ENCODE data around the gene PRR7. TPM values are rescaled to one million over a fixed set of nuclear protein-coding genes. Genes with fewer than 3 reads are reported as not detected.
A peak's percentile ranks its signal among the peaks of the same experiment; 100 is the strongest.

Gene PRR7
- polyA plus RNA-seq, 2 donors: 2.0 to 4.9 TPM

- WGBS, 2 donors: 48 to 55% methylated on average over 7 of the region's 7 CpGs
- no peak overlapping the region for H3K4me3 ChIP-seq (ENCODE audit: low read depth in 1 of 2, low read length in 2 of 2)
- no peaks in the 10 kb centered on the region for H3K27me3 ChIP-seq (ENCODE audit: control insufficient read depth in 1 of 2, insufficient read depth in 2 of 2, low read length in 2 of 2)
- H3K36me3 ChIP-seq (ENCODE audit: control insufficient read depth in 2 of 2, insufficient read depth in 2 of 2, low read length in 1 of 2): peaks cover 5 to 16% of the 10 kb centered on the region in 2 donors
- H3K27ac ChIP-seq (ENCODE audit: low read depth in 2 of 2, low read length in 1 of 2): no peak overlapping the region
- no peaks in the 10 kb centered on the region for H3K9me3 ChIP-seq (ENCODE audit: control insufficient read depth in 2 of 2, insufficient read depth in 1 of 2, low read depth in 1 of 2, low read length in 1 of 2)
- H3K4me1 ChIP-seq (ENCODE audit: control insufficient read depth in 2 of 2, insufficient read depth in 2 of 2, low read length in 1 of 2): peaks cover 3 to 19% of the 10 kb centered on the region in 2 donors
Observed at GRCh38 chr5:177444106-177445051, 2.2 kb upstream of the PRR7 start.

- no peaks in the 10 kb centered on the region for H3K9me3 ChIP-seq (ENCODE audit: control insufficient read depth in 2 of 2, insufficient read depth in 1 of 2, low read depth in 1 of 2, low read length in 1 of 2)
- 48 to 52% methylated on average over 10 of the region's 10 CpGs for WGBS, 2 donors
- H3K4me3 ChIP-seq (ENCODE audit: low read depth in 1 of 2, low read length in 2 of 2): no peak overlapping the region
- H3K36me3 ChIP-seq (ENCODE audit: control insufficient read depth in 2 of 2, insufficient read depth in 2 of 2, low read length in 1 of 2): peaks cover 3 to 15% of the 10 kb centered on the region in 2 donors
- H3K27ac ChIP-seq (ENCODE audit: low read depth in 2 of 2, low read length in 1 of 2): no peak overlapping the region
- H3K27me3 ChIP-seq (ENCODE audit: control insufficient read depth in 1 of 2, insufficient read depth in 2 of 2, low read length in 2 of 2): no peaks in the 10 kb centered on the region
- H3K4me1 ChIP-seq (ENCODE audit: control insufficient read depth in 2 of 2, insufficient read depth in 2 of 2, low read length in 1 of 2): peaks cover 6 to 26% of the 10 kb centered on the region in 2 donors
Observed at GRCh38 chr5:177445052-177445916, 1.3 kb upstream of the PRR7 start.

- no peak overlapping the region for H3K27ac ChIP-seq (ENCODE audit: low read depth in 2 of 2, low read length in 1 of 2)
- H3K36me3 ChIP-seq (ENCODE audit: control insufficient read depth in 2 of 2, insufficient read depth in 2 of 2, low read length in 1 of 2): peaks cover 0 to 10% of the 10 kb centered on the region in 2 donors
- WGBS, 2 donors: 4 to 5% methylated on average over 8 of the region's 8 CpGs
- peaks cover 6 to 26% of the 10 kb centered on the region in 2 donors for H3K4me1 ChIP-seq (ENCODE audit: control insufficient read depth in 2 of 2, insufficient read depth in 2 of 2, low read length in 1 of 2)
- no peaks in the 10 kb centered on the region for H3K27me3 ChIP-seq (ENCODE audit: control insufficient read depth in 1 of 2, insufficient read depth in 2 of 2, low read length in 2 of 2)
- no peaks in the 10 kb centered on the region for H3K9me3 ChIP-seq (ENCODE audit: control insufficient read depth in 2 of 2, insufficient read depth in 1 of 2, low read depth in 1 of 2, low read length in 1 of 2)
- H3K4me3 ChIP-seq (ENCODE audit: low read depth in 1 of 2, low read length in 2 of 2): peak overlapping the region in 1 of 2 donors; percentile 56
Observed at GRCh38 chr5:177445917-177446199, 756 bp upstream of the PRR7 start.

- H3K4me3 ChIP-seq (ENCODE audit: low read depth in 1 of 2, low read length in 2 of 2): peak overlapping the region; percentile 56 to 67
- H3K36me3 ChIP-seq (ENCODE audit: control insufficient read depth in 2 of 2, insufficient read depth in 2 of 2, low read length in 1 of 2): peaks cover 0 to under 1% of the 10 kb centered on the region in 2 donors
- H3K9me3 ChIP-seq (ENCODE audit: control insufficient read depth in 2 of 2, insufficient read depth in 1 of 2, low read depth in 1 of 2, low read length in 1 of 2): no peaks in the 10 kb centered on the region
- 1% methylated on average over 18 to 50 of the region's 52 CpGs for WGBS, 2 donors
- peaks cover 6 to 30% of the 10 kb centered on the region in 2 donors for H3K4me1 ChIP-seq (ENCODE audit: control insufficient read depth in 2 of 2, insufficient read depth in 2 of 2, low read length in 1 of 2)
- no peak overlapping the region for H3K27ac ChIP-seq (ENCODE audit: low read depth in 2 of 2, low read length in 1 of 2)
- H3K27me3 ChIP-seq (ENCODE audit: control insufficient read depth in 1 of 2, insufficient read depth in 2 of 2, low read length in 2 of 2): no peaks in the 10 kb centered on the region
Observed at GRCh38 chr5:177447066-177447610, 524 bp downstream of the PRR7 start.

- H3K27ac ChIP-seq (ENCODE audit: low read depth in 2 of 2, low read length in 1 of 2): no peak overlapping the region
- peak overlapping the region in 1 of 2 donors; percentile 67 for H3K4me3 ChIP-seq (ENCODE audit: low read depth in 1 of 2, low read length in 2 of 2)
- 6 to 9% methylated on average over 20 to 23 of the region's 23 CpGs for WGBS, 2 donors
- peaks cover 6 to 32% of the 10 kb centered on the region in 2 donors for H3K4me1 ChIP-seq (ENCODE audit: control insufficient read depth in 2 of 2, insufficient read depth in 2 of 2, low read length in 1 of 2)
- no peaks in the 10 kb centered on the region for H3K36me3 ChIP-seq (ENCODE audit: control insufficient read depth in 2 of 2, insufficient read depth in 2 of 2, low read length in 1 of 2)
- H3K27me3 ChIP-seq (ENCODE audit: control insufficient read depth in 1 of 2, insufficient read depth in 2 of 2, low read length in 2 of 2): no peaks in the 10 kb centered on the region
- H3K9me3 ChIP-seq (ENCODE audit: control insufficient read depth in 2 of 2, insufficient read depth in 1 of 2, low read depth in 1 of 2, low read length in 1 of 2): no peaks in the 10 kb centered on the region
Observed at GRCh38 chr5:177447611-177448243, 1.1 kb downstream of the PRR7 start.

- H3K4me3 ChIP-seq (ENCODE audit: low read depth in 1 of 2, low read length in 2 of 2): no peak overlapping the region
- peaks cover 6 to 38% of the 10 kb centered on the region in 2 donors for H3K4me1 ChIP-seq (ENCODE audit: control insufficient read depth in 2 of 2, insufficient read depth in 2 of 2, low read length in 1 of 2)
Observed at GRCh38 chr5:177448244-177448950, 1.8 kb downstream of the PRR7 start.

GRCh38 chr5:177449140-177450061, 2.8 kb downstream of the PRR7 start:
- Histone ChIP-seq H3K27me3 (ENCODE audit: control insufficient read depth in 1 of 2, insufficient read depth in 2 of 2, low read length in 2 of 2) (no peaks in the 10 kb centered on the region), H3K36me3 (ENCODE audit: control insufficient read depth in 2 of 2, insufficient read depth in 2 of 2, low read length in 1 of 2) (no peaks in the 10 kb centered on the region), H3K4me1 (ENCODE audit: control insufficient read depth in 2 of 2, insufficient read depth in 2 of 2, low read length in 1 of 2) (peaks cover 6 to 41% of the 10 kb centered on the region in 2 donors), H3K9me3 (ENCODE audit: control insufficient read depth in 2 of 2, insufficient read depth in 1 of 2, low read depth in 1 of 2, low read length in 1 of 2) (no peaks in the 10 kb centered on the region), H3K27ac (ENCODE audit: low read depth in 2 of 2, low read length in 1 of 2) (no peak overlapping the region), H3K4me3 (ENCODE audit: low read depth in 1 of 2, low read length in 2 of 2) (no peak overlapping the region)
- 69 to 77% methylated on average over 18 of the region's 18 CpGs for WGBS, 2 donors

More at GRCh38 chr5:177448244-177448950, 1.8 kb downstream of the PRR7 start:
- Histone ChIP-seq H3K36me3 (ENCODE audit: control insufficient read depth in 2 of 2, insufficient read depth in 2 of 2, low read length in 1 of 2) (no peaks in the 10 kb centered on the region), H3K27ac (ENCODE audit: low read depth in 2 of 2, low read length in 1 of 2) (no peak overlapping the region), H3K9me3 (ENCODE audit: control insufficient read depth in 2 of 2, insufficient read depth in 1 of 2, low read depth in 1 of 2, low read length in 1 of 2) (no peaks in the 10 kb centered on the region), H3K27me3 (ENCODE audit: control insufficient read depth in 1 of 2, insufficient read depth in 2 of 2, low read length in 2 of 2) (no peaks in the 10 kb centered on the region)
- WGBS, 2 donors: 68 to 74% methylated on average over 6 of the region's 6 CpGs

DNA sequence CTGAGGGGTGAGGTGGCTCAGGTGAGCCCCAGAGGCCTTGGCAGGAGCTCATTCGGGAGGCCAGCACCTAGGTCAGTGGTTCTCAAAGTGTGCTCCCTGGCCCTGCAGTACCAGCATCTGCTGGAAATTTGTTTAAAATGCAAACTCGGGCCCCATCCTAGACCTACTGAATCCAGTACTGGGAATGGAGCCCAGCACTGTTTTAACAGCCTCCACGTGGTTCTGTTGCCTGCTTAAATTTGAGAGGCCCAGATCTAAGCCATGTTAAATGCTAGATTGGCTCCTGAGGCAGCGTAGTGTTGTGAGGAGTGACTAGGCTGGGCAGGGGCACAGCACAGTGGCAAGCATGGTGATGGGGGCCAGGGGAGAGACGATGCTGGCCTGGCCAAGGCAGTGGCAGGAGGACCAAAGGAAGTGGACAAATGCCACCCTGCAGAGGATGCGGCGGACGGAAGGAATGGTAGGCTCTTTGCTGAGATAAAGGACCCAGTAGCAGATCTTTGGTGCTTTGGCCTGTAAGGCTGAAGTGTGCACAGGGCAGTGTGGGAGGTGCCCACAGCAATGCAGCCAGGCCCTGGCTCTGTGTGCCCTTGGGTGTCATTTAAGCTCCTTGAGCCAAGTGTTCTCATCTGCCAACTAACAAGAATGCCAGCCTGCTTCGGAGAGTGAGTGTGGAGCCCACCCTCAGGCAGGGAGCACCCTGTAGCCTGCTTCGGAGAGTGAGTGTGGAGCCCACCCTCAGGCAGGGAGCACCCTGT, 4.2 kb downstream of the PRR7 start:
- no peak overlapping the region for H3K27ac ChIP-seq (ENCODE audit: low read depth in 2 of 2, low read length in 1 of 2)
- 84 to 89% methylated on average over 10 of the region's 10 CpGs for WGBS, 2 donors
- H3K4me1 ChIP-seq (ENCODE audit: control insufficient read depth in 2 of 2, insufficient read depth in 2 of 2, low read length in 1 of 2): peaks cover 6 to 45% of the 10 kb centered on the region in 2 donors
- no peaks in the 10 kb centered on the region for H3K9me3 ChIP-seq (ENCODE audit: control insufficient read depth in 2 of 2, insufficient read depth in 1 of 2, low read depth in 1 of 2, low read length in 1 of 2)
- no peaks in the 10 kb centered on the region for H3K36me3 ChIP-seq (ENCODE audit: control insufficient read depth in 2 of 2, insufficient read depth in 2 of 2, low read length in 1 of 2)
- no peaks in the 10 kb centered on the region for H3K27me3 ChIP-seq (ENCODE audit: control insufficient read depth in 1 of 2, insufficient read depth in 2 of 2, low read length in 2 of 2)
- no peak overlapping the region for H3K4me3 ChIP-seq (ENCODE audit: low read depth in 1 of 2, low read length in 2 of 2)

Data from esophagus (tissue), 2 donors.